BLaER1 (cell line): Measurements from ENCODE around the gene NAT14.

Experiments
- H3K27ac ChIP-seq: shearing (Covaris generic); formaldehyde crosslinking; 2 replicates; pipeline ENCODE4 v1.8.1; 2022
- H3K27me3 ChIP-seq: shearing (Covaris generic); formaldehyde crosslinking; 2 replicates; pipeline ENCODE4 v1.8.1; 2022
- H3K36me3 ChIP-seq: shearing (Covaris generic); formaldehyde crosslinking; 2 replicates; pipeline ENCODE4 v1.8.1; 2022
- H3K4me1 ChIP-seq: shearing (Covaris generic); formaldehyde crosslinking; 2 replicates; pipeline ENCODE4 v1.8.1; 2022
- H3K4me2 ChIP-seq: shearing (Covaris generic); formaldehyde crosslinking; 2 replicates; pipeline ENCODE4 v1.8.1; 2022
- H3K4me3 ChIP-seq: shearing (Covaris generic); formaldehyde crosslinking; 2 replicates; pipeline ENCODE4 v1.8.1; 2022
- H3K9ac ChIP-seq: shearing (Covaris generic); formaldehyde crosslinking; 2 replicates; pipeline ENCODE4 v1.8.1; 2022
- H3K9me3 ChIP-seq: shearing (Covaris generic); formaldehyde crosslinking; 2 replicates; pipeline ENCODE4 v1.8.1; 2022
- H4K20me1 ChIP-seq: shearing (Covaris generic); formaldehyde crosslinking; 2 replicates; pipeline ENCODE4 v1.8.1; 2022
- Cebpa-rat ChIP-seq: shearing (Covaris generic); IDR thresholded peaks from 2 replicates; pipeline ENCODE4 v1.8.1; 2022

The NAT14 gene

DNA sequence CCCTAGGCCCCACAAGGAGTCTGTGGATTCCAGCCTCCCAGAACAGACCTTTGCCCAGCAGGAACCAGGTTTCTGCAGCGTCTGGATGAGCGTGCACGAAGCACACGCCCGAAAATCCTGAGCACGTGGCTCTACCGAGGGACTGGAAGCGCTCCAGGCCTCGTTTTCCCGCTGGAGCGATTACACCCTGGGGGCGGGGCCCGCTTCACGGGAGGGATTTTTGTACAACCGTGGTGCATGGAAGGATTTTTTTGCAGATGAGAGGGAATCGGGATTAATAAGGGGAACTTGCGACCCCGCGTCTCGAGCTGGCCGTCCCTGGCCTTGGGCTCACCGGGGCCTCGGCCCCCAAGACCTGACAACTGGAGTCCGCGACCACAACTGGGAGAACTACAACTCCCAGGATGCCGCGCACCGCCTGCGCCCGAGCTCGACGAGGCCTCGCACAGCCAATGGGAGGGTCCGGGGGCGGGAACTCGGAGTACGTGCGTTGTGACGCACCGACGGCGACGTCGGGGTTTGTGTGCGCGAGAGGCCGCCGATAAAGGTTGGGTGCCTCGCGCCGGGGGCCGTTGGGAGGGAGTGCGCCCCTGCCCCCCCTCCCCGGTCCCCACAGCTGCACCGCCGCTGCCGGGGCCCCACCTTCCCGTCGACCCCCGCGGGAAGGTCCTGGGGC lies 8.8 kb upstream of the NAT14 start, which contains the start of gene ZNF628:
Gene ZNF628, plus strand, starts transcription at position 518 of the 676 bp plus-strand sequence. CDS start 3,294 bp downstream, outside the sequence.
- H3K4me3 ChIP-seq = peak within 1 kb of the TSS; percentile 71
- H4K20me1 ChIP-seq = peaks cover 11% of the 10 kb centered on the region; the same call in 1 of the 2 replicates
- H3K27me3 ChIP-seq = no peaks in the 10 kb centered on the region
- no peaks in the 10 kb centered on the region for H3K9me3 ChIP-seq
- peak within 1 kb of the TSS; percentile 91 for H3K27ac ChIP-seq
- TF ChIP-seq Cebpa-rat = no peak
- peak within 1 kb of the TSS; percentile 94 for H3K4me2 ChIP-seq
- peaks cover 57% of the 10 kb centered on the region for H3K4me1 ChIP-seq
- peaks cover 7% of the 10 kb centered on the region; the same call in 1 of the 2 replicates for H3K36me3 ChIP-seq
- peak within 1 kb of the TSS; percentile 85 for H3K9ac ChIP-seq

DNA sequence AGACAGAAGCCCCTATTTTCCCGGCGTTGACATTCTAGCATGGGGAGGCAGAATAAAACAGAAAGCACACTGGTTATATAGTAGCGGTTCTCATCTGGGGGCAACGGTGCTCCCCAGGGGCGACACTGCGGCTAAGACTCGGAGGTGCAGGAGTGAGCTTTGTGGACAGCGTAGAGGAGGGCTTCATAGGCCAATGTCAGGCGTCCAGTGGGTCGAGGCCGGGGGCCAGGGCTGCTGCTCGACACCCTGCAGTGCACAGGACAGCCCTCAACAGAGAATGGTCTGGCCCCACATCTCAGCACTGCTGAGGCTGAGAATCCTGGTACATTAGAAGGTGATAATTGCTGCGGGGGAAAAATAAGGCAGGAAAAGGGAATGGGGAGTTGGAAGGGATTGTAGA lies 7.1 kb upstream of the NAT14 start:
- peak overlapping the region; percentile 82 for H3K9ac ChIP-seq
- H4K20me1 ChIP-seq = peaks cover 11% of the 10 kb centered on the region; the same call in 1 of the 2 replicates
- H3K4me1 ChIP-seq = peaks cover 57% of the 10 kb centered on the region
- no peaks in the 10 kb centered on the region for H3K27me3 ChIP-seq
- peak overlapping the region; percentile 88 for H3K4me2 ChIP-seq
- H3K9me3 ChIP-seq = no peaks in the 10 kb centered on the region
- no peak overlapping the region for H3K27ac ChIP-seq
- no peak for TF ChIP-seq Cebpa-rat
- H3K4me3 ChIP-seq = peak overlapping the region; percentile 71
- peaks cover 15% of the 10 kb centered on the region for H3K36me3 ChIP-seq

DNA sequence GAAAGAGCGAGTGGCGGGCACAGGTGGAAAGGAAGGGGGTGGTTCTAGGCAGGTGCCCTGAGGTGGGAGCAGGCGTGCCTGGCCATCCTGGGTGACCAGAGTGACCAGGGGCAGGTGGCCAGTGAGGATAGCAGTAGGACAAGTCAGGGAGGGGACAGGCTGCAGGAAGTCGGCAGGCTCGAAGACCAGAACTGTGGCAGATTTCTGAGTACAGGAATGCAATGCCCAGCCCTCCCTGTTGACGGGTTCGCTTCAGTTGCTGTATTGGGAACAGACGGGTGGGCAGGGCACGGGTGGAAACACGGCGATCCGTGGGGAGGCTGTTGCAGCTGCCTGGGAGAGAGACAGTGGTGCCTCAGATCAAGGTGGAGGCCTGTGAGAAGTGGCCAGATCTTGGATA lies 6.6 kb upstream of the NAT14 start:
- H4K20me1 ChIP-seq = peaks cover 11% of the 10 kb centered on the region; the same call in 1 of the 2 replicates
- no peak overlapping the region for H3K27ac ChIP-seq
- peak overlapping the region; percentile 82 for H3K9ac ChIP-seq
- no peak for TF ChIP-seq Cebpa-rat
- peaks cover 20% of the 10 kb centered on the region for H3K36me3 ChIP-seq
- H3K9me3 ChIP-seq = no peaks in the 10 kb centered on the region
- no peak overlapping the region for H3K4me3 ChIP-seq
- H3K27me3 ChIP-seq = no peaks in the 10 kb centered on the region
- peaks cover 57% of the 10 kb centered on the region for H3K4me1 ChIP-seq
- peak overlapping the region; percentile 88 for H3K4me2 ChIP-seq

DNA sequence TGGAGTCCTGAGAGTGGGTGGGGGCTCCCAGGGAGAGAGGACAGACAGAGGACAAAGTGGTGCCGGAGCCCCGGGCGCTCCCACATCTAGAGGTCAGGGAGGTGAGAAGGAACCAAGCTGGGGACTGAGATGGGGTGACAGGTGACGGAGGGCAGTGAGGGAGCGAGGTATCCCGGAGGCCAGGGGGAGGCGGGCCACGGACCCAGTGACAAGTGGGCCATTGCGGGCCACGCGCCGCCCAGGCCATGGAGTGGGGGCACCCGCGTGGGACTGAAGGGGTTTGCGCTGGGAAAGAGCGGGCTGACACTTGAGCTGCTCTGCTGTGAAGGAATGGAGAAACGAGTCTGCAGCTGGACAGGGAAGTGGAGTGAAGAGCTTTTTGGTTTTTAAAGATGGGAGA lies 5.9 kb upstream of the NAT14 start:
- H3K4me2 ChIP-seq = peak overlapping the region; percentile 39
- H3K36me3 ChIP-seq = peaks cover 25% of the 10 kb centered on the region
- 0 out of 2 replicates have a peak overlapping the region, but pooled peaks have one; percentile 7 for H3K27ac ChIP-seq
- no peak overlapping the region for H3K4me3 ChIP-seq
- no peaks in the 10 kb centered on the region for H3K27me3 ChIP-seq
- peaks cover 56% of the 10 kb centered on the region for H3K4me1 ChIP-seq
- H3K9ac ChIP-seq = peak overlapping the region; percentile 46; the same call in 1 of the 2 replicates
- no peaks in the 10 kb centered on the region for H3K9me3 ChIP-seq
- no peak for TF ChIP-seq Cebpa-rat
- peaks cover 11% of the 10 kb centered on the region; the same call in 1 of the 2 replicates for H4K20me1 ChIP-seq

DNA sequence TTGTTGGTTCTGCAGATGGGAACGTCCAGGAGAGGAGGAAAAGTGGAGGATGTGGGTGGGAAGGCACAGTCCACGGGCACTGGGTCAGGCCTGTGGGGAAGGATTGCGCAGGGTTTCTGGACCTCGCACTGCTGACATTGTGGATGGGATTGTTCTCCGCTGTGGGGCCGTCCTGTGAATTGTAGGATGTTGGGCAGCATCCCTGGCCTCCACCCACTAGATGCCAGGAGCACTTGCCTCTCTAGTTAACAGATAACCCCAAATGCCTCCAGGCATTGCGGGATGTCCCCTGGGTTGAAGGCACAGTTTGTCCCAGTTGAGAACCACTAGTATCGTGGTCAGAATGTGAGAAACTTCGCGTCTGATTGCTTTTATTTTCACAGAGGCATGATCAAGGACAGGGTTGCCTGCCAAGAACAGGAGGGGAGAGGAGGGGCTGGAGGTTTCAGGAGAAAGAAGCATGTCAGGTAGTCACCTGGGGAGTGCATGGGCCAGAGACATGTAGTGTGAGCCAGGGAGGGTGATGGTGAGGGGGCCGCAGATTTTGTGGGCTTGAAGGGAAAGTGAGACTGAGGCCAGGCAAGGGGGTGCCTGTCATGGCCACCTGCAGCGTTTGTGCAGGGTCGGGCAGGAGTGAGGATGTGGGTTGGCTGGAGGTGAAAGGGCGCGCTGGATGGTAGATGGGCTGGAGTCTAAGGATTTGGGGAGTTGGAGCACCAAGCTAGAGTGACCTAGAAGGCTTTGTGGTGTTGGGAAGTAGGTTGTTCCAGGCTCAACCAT lies 5.3 kb upstream of the NAT14 start:
- no peaks in the 10 kb centered on the region for H3K9me3 ChIP-seq
- peak overlapping the region; percentile 39 for H3K4me2 ChIP-seq
- H3K27ac ChIP-seq = 0 out of 2 replicates have a peak overlapping the region, but pooled peaks have one; percentile 7
- H3K27me3 ChIP-seq = no peaks in the 10 kb centered on the region
- peaks cover 11% of the 10 kb centered on the region; the same call in 1 of the 2 replicates for H4K20me1 ChIP-seq
- H3K9ac ChIP-seq = peak overlapping the region; percentile 46; the same call in 1 of the 2 replicates
- TF ChIP-seq Cebpa-rat = no peak
- peaks cover 56% of the 10 kb centered on the region for H3K4me1 ChIP-seq
- H3K36me3 ChIP-seq = peaks cover 25% of the 10 kb centered on the region
- H3K4me3 ChIP-seq = no peak overlapping the region

DNA sequence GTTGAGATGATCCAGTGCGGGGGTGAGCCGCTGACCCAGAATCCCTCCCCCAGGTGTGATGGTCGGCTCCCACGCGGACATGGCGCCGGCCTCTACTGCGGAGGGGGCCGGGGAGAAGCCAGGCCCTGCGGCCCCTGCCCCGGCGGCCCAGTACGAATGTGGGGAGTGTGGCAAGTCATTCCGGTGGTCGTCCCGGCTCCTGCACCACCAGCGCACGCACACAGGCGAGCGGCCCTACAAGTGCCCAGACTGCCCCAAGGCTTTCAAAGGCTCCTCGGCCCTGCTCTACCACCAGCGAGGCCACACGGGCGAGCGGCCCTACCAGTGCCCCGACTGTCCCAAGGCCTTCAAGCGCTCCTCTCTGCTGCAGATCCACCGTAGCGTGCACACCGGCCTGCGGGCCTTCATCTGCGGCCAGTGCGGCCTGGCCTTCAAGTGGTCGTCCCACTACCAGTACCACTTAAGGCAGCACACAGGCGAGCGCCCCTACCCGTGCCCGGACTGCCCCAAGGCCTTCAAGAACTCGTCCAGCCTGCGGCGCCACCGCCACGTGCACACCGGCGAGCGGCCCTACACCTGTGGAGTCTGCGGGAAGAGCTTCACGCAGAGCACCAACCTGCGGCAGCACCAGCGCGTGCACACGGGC lies 3.7 kb upstream of the NAT14 start:
- peaks cover 51% of the 10 kb centered on the region for H3K4me1 ChIP-seq
- H3K36me3 ChIP-seq = peaks cover 25% of the 10 kb centered on the region

DNA sequence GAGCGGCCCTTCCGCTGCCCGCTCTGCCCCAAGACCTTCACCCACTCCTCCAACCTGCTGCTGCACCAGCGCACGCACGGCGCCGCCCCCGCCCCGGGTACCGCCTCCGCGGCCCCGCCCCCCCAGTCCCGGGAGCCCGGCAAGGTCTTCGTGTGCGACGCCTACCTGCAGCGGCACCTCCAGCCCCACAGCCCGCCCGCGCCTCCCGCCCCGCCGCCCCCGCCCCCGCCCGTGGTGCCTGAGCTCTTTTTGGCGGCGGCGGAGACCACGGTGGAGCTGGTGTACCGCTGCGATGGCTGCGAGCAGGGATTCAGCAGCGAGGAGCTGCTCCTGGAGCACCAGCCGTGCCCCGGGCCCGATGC lies 3.2 kb upstream of the NAT14 start:
- H3K9me3 ChIP-seq = no peaks in the 10 kb centered on the region
- no peaks in the 10 kb centered on the region for H3K27me3 ChIP-seq
- H3K4me2 ChIP-seq = no peak overlapping the region
- no peak overlapping the region for H3K27ac ChIP-seq
- peaks cover 56% of the 10 kb centered on the region for H3K4me1 ChIP-seq
- peaks cover 25% of the 10 kb centered on the region for H3K36me3 ChIP-seq
- H3K9ac ChIP-seq = no peak overlapping the region
- no peak overlapping the region for H3K4me3 ChIP-seq
- TF ChIP-seq Cebpa-rat = no peak
- peaks cover 11% of the 10 kb centered on the region; the same call in 1 of the 2 replicates for H4K20me1 ChIP-seq

More for the DNA sequence above, 3.7 kb upstream of the NAT14 start:
- Histone ChIP-seq H3K9ac (no peak overlapping the region), H3K4me2 (no peak overlapping the region), H4K20me1 (peaks cover 11% of the 10 kb centered on the region; the same call in 1 of the 2 replicates), H3K27me3 (no peaks in the 10 kb centered on the region), H3K9me3 (no peaks in the 10 kb centered on the region), H3K27ac (no peak overlapping the region), H3K4me3 (no peak overlapping the region)
- TF ChIP-seq Cebpa-rat = no peak

DNA sequence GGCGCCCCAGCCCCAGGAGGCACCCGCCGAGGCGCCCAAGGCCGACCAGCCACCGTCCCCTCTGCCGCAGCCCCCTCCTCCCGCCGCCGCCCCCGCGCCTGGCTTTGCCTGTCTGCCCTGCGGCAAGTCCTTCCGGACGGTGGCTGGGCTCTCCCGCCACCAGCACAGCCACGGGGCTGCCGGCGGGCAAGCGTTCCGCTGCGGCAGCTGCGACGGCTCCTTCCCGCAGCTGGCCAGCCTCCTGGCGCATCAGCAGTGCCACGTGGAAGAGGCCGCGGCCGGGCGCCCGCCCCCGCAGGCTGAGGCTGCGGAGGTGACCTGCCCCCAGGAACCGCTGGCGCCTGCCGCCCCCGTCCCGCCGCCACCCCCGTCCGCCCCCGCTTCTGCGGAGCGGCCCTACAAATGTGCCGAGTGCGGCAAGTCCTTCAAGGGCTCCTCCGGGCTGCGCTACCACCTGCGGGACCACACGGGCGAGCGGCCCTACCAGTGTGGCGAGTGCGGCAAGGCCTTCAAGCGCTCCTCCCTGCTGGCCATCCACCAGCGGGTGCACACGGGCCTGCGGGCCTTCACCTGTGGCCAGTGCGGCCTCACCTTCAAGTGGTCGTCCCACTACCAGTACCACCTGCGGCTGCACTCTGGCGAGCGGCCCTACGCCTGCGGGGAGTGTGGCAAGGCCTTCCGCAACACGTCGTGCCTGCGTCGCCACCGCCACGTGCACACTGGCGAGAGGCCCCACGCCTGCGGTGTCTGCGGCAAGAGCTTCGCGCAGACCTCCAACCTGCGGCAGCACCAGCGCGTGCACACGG lies 2.6 kb upstream of the NAT14 start:
- Histone ChIP-seq H4K20me1 (peaks cover 11% of the 10 kb centered on the region), H3K27me3 (no peaks in the 10 kb centered on the region), H3K27ac (no peak overlapping the region), H3K4me1 (peaks cover 61% of the 10 kb centered on the region), H3K36me3 (peaks cover 25% of the 10 kb centered on the region), H3K9ac (no peak overlapping the region), H3K4me2 (no peak overlapping the region), H3K4me3 (no peak overlapping the region), H3K9me3 (no peaks in the 10 kb centered on the region)
- no peak for TF ChIP-seq Cebpa-rat
